ENCODE measurements around the gene MACF1. TPM values are rescaled to one million over a fixed set of nuclear protein-coding genes. Genes with fewer than 3 reads are reported as not detected.

MACF1 gene
- total RNA-seq, 1 donor from 2014 or later: 386 TPM

GRCh38 chr1:39396671-39397070, 192.2 kb downstream of the MACF1 start:
- Mint-ChIP-seq H3K9me3 (ENCODE audit: low read depth) (no peaks in the 10 kb centered on the region), H3K4me3 (ENCODE audit: unreplicated experiment) (no peak overlapping the region), H3K27ac (ENCODE audit: unreplicated experiment) (peak overlapping the region; percentile 85), H3K36me3 (ENCODE audit: low read depth) (peaks cover 2% of the 10 kb centered on the region), H3K27me3 (ENCODE audit: low read depth) (no peaks in the 10 kb centered on the region), H3K4me1 (ENCODE audit: low read depth) (peaks cover 87% of the 10 kb centered on the region)
- no peak for DNase-seq (ENCODE audit: low spot score)
- no peak for TF ChIP-seq CTCF (IDR thresholded peaks at IDR 0.05)

GRCh38 chr1:39397487-39397886, 193.0 kb downstream of the MACF1 start:
- H3K27ac Mint-ChIP-seq (ENCODE audit: unreplicated experiment): peak overlapping the region; percentile 98
- H3K27me3 Mint-ChIP-seq (ENCODE audit: low read depth): no peaks in the 10 kb centered on the region
- peaks cover 83% of the 10 kb centered on the region for H3K4me1 Mint-ChIP-seq (ENCODE audit: low read depth)
- no peak overlapping the region for H3K4me3 Mint-ChIP-seq (ENCODE audit: unreplicated experiment)
- DNase-seq (ENCODE audit: low spot score): no peak
- H3K36me3 Mint-ChIP-seq (ENCODE audit: low read depth): peaks cover 2% of the 10 kb centered on the region
- H3K9me3 Mint-ChIP-seq (ENCODE audit: low read depth): no peaks in the 10 kb centered on the region
- TF ChIP-seq CTCF (IDR thresholded peaks at IDR 0.05): no peak

GRCh38 chr1:39398278-39399021, 194.0 kb downstream of the MACF1 start:
- no peaks in the 10 kb centered on the region for H3K27me3 Mint-ChIP-seq (ENCODE audit: low read depth)
- H3K27ac Mint-ChIP-seq (ENCODE audit: unreplicated experiment): peak overlapping the region; percentile 98
- TF ChIP-seq CTCF (IDR thresholded peaks at IDR 0.05): peak; percentile 38
- peak overlapping the region; percentile 59 for H3K4me3 Mint-ChIP-seq (ENCODE audit: unreplicated experiment)
- H3K36me3 Mint-ChIP-seq (ENCODE audit: low read depth): peaks cover 3% of the 10 kb centered on the region
- no peaks in the 10 kb centered on the region for H3K9me3 Mint-ChIP-seq (ENCODE audit: low read depth)
- H3K4me1 Mint-ChIP-seq (ENCODE audit: low read depth): peaks cover 76% of the 10 kb centered on the region
- no peak for DNase-seq (ENCODE audit: low spot score)

- no peaks in the 10 kb centered on the region for H3K27me3 Mint-ChIP-seq (ENCODE audit: low read depth)
- H3K9me3 Mint-ChIP-seq (ENCODE audit: low read depth): no peaks in the 10 kb centered on the region
- peaks cover 67% of the 10 kb centered on the region for H3K4me1 Mint-ChIP-seq (ENCODE audit: low read depth)
- H3K36me3 Mint-ChIP-seq (ENCODE audit: low read depth): peaks cover 2% of the 10 kb centered on the region
- no peak overlapping the region for H3K4me3 Mint-ChIP-seq (ENCODE audit: unreplicated experiment)
- no peak for DNase-seq (ENCODE audit: low spot score)
- TF ChIP-seq CTCF (IDR thresholded peaks at IDR 0.05): no peak
- peak overlapping the region; percentile 17 for H3K27ac Mint-ChIP-seq (ENCODE audit: unreplicated experiment)
These were observed 196.6 kb downstream of the MACF1 start for GRCh38 chr1:39401106-39401505.

- no peaks in the 10 kb centered on the region for H3K9me3 Mint-ChIP-seq (ENCODE audit: low read depth)
- H3K36me3 Mint-ChIP-seq (ENCODE audit: low read depth): peaks cover 2% of the 10 kb centered on the region
- H3K4me1 Mint-ChIP-seq (ENCODE audit: low read depth): peaks cover 56% of the 10 kb centered on the region
- H3K4me3 Mint-ChIP-seq (ENCODE audit: unreplicated experiment): no peak overlapping the region
- DNase-seq (ENCODE audit: low spot score): no peak
- TF ChIP-seq CTCF (IDR thresholded peaks at IDR 0.05): no peak
- H3K27ac Mint-ChIP-seq (ENCODE audit: unreplicated experiment): peak overlapping the region; percentile 95
- no peaks in the 10 kb centered on the region for H3K27me3 Mint-ChIP-seq (ENCODE audit: low read depth)
These were observed 200.4 kb downstream of the MACF1 start for GRCh38 chr1:39404876-39405275.

All from chondrocyte (in vitro differentiated cells).